OCI-LY1 (cell line): ENCODE measurements around the gene ELF2.

Source experiments
- EZH2 ChIP-seq: fragments of 200-600 bp; sonication (generic), shearing (Covaris generic); IDR thresholded peaks from 2 replicates; pipeline ENCODE4 v1.8.0; 2017; ENCODE audit warnings: borderline replicate concordance, mixed run types, mild to moderate bottlenecking, antibody characterized with exemption, low read length, moderate library complexity, mixed read lengths
- TF ChIP-seq, protein P1 (sequence below): fragments of 200-600 bp; sonication (generic), shearing (Covaris generic); IDR thresholded peaks from 2 replicates; pipeline ENCODE4 v1.5.1; 2017; ENCODE audit warnings: mild to moderate bottlenecking, antibody characterized with exemption, low read length, moderate library complexity, mixed read lengths

DNA sequence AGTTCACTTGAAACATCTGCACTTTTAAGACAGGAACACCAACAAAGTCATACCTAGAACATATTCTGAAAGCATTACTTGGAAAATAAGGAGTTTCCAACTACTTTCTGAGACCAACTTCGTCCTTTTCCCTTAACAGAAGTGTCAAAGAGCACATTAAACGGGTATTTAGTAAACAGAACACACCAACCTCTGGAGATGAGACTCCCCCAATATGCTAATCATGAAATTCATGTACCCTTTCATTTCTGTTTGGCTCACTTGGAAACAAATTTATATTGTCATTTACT is 92.3 kb downstream of the ELF2 start:
- TF ChIP-seq EZH2 = no peak
- TF ChIP-seq, protein P1, sequence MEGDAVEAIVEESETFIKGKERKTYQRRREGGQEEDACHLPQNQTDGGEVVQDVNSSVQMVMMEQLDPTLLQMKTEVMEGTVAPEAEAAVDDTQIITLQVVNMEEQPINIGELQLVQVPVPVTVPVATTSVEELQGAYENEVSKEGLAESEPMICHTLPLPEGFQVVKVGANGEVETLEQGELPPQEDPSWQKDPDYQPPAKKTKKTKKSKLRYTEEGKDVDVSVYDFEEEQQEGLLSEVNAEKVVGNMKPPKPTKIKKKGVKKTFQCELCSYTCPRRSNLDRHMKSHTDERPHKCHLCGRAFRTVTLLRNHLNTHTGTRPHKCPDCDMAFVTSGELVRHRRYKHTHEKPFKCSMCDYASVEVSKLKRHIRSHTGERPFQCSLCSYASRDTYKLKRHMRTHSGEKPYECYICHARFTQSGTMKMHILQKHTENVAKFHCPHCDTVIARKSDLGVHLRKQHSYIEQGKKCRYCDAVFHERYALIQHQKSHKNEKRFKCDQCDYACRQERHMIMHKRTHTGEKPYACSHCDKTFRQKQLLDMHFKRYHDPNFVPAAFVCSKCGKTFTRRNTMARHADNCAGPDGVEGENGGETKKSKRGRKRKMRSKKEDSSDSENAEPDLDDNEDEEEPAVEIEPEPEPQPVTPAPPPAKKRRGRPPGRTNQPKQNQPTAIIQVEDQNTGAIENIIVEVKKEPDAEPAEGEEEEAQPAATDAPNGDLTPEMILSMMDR = no peak
